Measurements from ENCODE around the gene LAG3.

LAG3 gene

GRCh38 chr12:6790496-6791150 lies 18.3 kb downstream of the LAG3 start:
- peak; percentile 59 for DNase-seq

- DNase-seq, result peak; percentile 45
Measured at GRCh38 chr12:6791931-6792520, 19.7 kb downstream of the LAG3 start.

GRCh38 chr12:6792522-6793201 lies 20.3 kb downstream of the LAG3 start:
- DNase-seq, result peak; percentile 27

- no peak for DNase-seq
Measured at GRCh38 chr12:6795088-6795487, 22.8 kb downstream of the LAG3 start.

- no peak for DNase-seq
Measured at GRCh38 chr12:6796576-6796975, 24.3 kb downstream of the LAG3 start.

GRCh38 chr12:6799147-6799546 lies 26.8 kb downstream of the LAG3 start:
- no peak for DNase-seq

GRCh38 chr12:6807170-6807569 lies 34.9 kb downstream of the LAG3 start:
- DNase-seq, result no peak

GRCh38 chr12:6809056-6809455 lies 36.7 kb downstream of the LAG3 start:
- no peak for DNase-seq

GRCh38 chr12:6810758-6811157 lies 38.4 kb downstream of the LAG3 start:
- DNase-seq, result no peak

- DNase-seq, result no peak
Measured at GRCh38 chr12:6813363-6813762, 41.0 kb downstream of the LAG3 start.

DNA sequence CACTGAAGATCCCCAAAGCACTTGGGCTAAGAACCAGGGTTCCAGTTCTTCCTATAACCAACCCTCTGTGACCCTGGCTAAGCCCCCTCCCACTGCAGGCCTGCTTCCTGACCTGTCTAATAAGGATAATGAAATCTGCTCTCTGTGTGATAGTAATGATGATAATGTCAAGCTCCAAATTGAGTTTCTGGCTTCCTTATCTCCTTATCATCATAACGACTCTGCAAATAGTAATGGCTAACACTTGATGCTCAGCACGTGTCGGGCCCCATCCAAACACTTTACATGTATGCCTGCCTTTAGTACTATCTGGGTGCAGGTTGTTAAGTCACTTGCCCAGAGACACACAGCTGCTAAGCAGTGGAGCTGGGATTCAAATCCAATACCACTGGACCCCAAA lies 44.3 kb downstream of the LAG3 start:
- no peak for DNase-seq

- no peak for DNase-seq
Measured at GRCh38 chr12:6817098-6817497, 44.8 kb downstream of the LAG3 start.

DNA sequence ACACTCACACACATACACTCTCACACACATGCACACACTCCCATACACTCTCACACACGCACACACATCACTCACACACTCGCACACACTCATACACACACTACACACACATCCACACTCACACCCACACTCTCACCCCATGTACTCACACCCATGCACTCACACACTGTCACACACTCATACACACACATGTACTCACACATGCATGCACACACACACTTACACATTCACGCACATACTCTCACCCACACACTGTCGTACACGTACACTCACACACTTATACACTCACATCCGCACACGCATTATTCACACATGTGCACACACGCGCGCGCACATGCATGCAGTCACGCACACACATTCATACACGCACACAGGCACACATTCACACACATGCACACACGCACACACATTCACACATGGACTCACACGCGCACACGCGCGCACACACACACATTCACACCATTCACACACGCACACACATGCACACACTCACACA lies 45.4 kb downstream of the LAG3 start:
- no peak for DNase-seq

DNA sequence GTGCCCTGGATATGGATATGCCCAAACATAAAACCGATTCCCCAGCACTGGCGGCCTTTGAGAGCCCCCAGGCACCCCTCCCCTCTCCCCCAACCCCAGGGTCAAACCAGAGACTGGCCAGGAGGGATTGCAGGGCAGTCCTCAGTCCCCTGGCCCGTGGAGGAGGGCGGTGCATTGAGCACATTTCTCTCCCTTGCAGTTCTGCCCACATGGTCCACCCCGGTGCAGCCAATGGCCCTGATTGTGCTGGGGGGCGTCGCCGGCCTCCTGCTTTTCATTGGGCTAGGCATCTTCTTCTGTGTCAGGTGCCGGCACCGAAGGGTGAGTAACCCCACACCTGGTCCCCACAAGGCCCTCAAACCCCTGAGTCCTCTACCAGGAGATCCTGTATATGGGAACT lies 45.9 kb downstream of the LAG3 start:
- DNase-seq, result no peak

DNA sequence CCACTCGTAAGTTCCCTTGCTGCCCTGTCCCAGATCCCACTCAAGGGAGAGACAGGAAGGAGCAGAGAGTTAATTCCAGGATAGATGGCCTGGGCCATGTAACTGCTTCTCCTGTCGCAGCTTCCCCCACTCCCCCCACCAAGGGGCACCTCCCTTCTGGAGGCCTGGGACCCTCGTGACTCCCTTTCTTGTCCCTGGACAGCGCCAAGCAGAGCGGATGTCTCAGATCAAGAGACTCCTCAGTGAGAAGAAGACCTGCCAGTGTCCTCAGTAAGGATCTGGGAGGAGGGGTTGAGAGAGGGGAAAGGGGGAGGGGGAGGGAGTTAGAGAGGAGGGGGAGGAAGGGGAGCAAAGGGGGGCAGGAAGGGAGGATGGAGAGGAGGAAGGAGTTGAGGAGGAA lies 46.3 kb downstream of the LAG3 start:
- no peak for DNase-seq

DNA sequence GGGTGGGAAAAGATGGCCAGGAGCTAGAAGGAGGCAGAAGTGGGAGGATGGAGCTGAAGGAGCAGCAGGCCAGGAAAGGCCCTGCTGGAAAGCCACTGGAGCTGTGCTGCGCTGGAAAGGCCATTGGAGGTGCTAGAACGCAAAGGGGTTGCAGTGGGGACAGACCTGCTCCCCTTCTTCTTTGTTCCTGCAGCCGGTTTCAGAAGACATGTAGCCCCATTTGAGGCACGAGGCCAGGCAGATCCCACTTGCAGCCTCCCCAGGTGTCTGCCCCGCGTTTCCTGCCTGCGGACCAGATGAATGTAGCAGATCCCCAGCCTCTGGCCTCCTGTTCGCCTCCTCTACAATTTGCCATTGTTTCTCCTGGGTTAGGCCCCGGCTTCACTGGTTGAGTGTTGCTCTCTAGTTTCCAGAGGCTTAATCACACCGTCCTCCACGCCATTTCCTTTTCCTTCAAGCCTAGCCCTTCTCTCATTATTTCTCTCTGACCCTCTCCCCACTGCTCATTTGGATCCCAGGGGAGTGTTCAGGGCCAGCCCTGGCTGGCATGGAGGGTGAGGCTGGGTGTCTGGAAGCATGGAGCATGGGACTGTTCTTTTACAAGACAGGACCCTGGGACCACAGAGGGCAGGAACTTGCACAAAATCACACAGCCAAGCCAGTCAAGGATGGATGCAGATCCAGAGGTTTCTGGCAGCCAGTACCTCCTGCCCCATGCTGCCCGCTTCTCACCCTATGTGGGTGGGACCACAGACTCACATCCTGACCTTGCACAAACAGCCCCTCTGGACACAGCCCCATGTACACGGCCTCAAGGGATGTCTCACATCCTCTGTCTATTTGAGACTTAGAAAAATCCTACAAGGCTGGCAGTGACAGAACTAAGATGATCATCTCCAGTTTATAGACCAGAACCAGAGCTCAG lies 47.0 kb downstream of the LAG3 start:
- DNase-seq, result no peak

DNA sequence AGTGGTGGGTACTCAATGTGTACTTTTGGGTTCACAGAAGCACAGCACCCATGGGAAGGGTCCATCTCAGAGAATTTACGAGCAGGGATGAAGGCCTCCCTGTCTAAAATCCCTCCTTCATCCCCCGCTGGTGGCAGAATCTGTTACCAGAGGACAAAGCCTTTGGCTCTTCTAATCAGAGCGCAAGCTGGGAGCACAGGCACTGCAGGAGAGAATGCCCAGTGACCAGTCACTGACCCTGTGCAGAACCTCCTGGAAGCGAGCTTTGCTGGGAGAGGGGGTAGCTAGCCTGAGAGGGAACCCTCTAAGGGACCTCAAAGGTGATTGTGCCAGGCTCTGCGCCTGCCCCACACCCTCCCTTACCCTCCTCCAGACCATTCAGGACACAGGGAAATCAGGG lies 47.8 kb downstream of the LAG3 start:
- DNase-seq, result no peak

DNA sequence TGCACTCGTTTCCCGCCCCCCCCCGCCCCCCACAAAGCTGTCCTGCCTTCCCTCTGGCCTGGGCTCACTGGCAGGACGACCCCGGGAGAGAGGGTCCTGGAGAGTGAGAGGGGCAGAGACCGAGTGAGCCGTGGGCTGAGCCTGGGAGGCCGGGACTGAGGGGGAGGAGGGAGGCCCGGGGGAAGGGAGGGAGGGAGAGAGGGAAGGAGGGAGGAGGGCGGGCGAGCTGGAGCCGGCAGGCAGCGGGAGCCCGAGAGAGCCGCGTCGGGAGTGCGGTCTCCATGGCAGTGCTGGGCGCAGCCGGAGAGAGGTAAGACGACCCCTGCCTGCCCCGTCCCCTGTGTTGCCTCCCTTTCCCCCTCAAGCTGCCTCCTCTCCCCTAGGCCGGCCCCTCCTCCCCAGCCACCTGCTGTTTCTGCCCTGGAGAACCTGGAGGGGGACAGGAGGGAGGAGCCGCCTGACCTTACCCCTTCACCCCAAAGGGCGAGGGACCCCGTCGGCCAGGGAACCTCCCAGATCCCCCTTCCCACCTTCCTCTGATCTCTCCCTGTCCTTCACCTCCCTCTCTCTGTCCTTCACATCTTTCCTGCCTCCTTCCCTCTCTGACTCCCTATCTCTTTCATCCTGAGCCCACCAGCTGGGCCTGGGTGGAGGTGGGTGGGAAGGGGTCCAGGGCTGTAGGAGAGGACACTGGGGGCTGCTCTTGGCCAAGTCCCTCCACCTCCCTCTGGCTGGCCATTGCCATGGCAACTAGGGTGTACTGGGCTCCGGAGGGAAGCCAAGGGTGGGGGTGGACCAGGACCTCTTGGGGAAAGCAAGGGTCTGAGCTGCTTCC lies 49.5 kb downstream of the LAG3 start, which contains the start of gene GPR162:
Gene GPR162 (plus strand): TSS at position 231 of the 835 bp plus-strand sequence. CDS start 2,078 bp downstream, outside the sequence.
- no peak for DNase-seq

DNA sequence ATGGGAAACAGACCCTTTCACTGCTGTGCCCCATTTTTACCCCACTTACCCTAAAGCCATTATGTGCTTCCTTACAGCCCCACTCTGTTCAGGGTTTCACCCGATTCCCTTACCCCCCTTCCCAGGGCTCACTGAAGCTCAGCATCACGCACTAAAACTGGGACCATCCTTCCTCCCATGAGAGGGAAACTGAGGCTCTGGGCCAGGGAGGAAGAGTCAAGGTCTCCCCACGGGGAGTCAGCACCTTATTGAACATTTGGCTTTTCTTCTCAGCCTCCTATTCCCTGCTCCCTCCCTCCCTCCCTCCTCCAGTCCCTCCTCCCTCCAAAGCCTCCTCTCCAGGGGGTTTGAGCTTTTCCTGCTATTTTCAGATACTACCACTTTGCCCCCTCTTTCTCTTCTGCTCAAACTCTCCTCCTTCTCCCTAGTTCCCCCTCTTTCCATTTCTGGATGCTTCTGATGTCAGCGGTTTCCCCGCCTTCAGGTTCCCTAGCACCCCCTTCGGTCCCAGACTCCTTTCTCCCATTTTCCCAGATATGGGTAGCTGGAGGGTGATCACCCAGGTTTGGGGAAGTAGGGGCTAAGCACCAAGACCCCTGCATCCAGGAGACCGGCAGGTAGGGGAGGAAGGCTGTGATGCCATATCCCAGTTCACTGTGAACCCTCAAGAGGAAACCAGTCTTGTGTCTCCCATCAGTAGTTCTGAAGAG lies 50.3 kb downstream of the LAG3 start:
- DNase-seq, result no peak

- no peak for DNase-seq
Measured at GRCh38 chr12:6823182-6824084, 51.1 kb downstream of the LAG3 start.

All from activated naive CD4-positive, alpha-beta T cell treated with Interleukin-2 at 50 U/mL for 16 hours (primary cell).